K562 (cell line): ENCODE results near the gene LOXL3. TPM values are rescaled to one million over a fixed set of nuclear protein-coding genes. Genes with fewer than 3 reads are reported as not detected.

Experiments
- CHD1 ChIP-seq: fragments of 200-600 bp; sonication (generic); IDR thresholded peaks from one replicate; pipeline ENCODE4 v1.6.1; 2012; ENCODE audit warnings: mild to moderate bottlenecking, moderate library complexity, low read length, inconsistent platforms
- ERF ChIP-seq: fragments of 450-650 bp; formaldehyde crosslinking; IDR thresholded peaks from 2 replicates; pipeline ENCODE4 v1.4.0; 2020; ENCODE audit warnings: mild to moderate bottlenecking, mixed read lengths
- ETV1 ChIP-seq: fragments of 450-650 bp; conservative IDR thresholded peaks from 2 replicates; pipeline ENCODE4 v1.6.1; 2016; ENCODE audit warnings: missing genetic modification characterization, control low read depth, low read depth, missing compliant biosample characterization
- HNRNPLL ChIP-seq: fragments of 200-400 bp; formaldehyde crosslinking; IDR thresholded peaks from 2 replicates; pipeline ENCODE4 v1.6.1; 2017; ENCODE audit warnings: low read length, low read depth, mild to moderate bottlenecking; ENCODE audit not compliant: poor library complexity, severe bottlenecking
- JUN ChIP-seq, 2 experiments: sonication (generic) in 1 of 2; formaldehyde crosslinking in 1 of 2; IDR thresholded peaks; 2 replicates each; pipeline versions ENCODE4 v1.6.1 to v1.8.0; 2012 to 2022; ENCODE audit warnings: borderline replicate concordance in 2 of 2, mild to moderate bottlenecking in 2 of 2, improper control_type of control experiment in 1 of 2, low read depth in 1 of 2, low read length in 1 of 2, missing genetic modification reagents in 1 of 2
- JUNB ChIP-seq: fragments of 450-650 bp; formaldehyde crosslinking; conservative IDR thresholded peaks from 2 replicates; pipeline ENCODE4 v1.4.0; 2020; ENCODE audit warnings: mild to moderate bottlenecking
- KDM1A ChIP-seq, 2 experiments: fragments of 450-650 bp; IDR thresholded peaks; 2 replicates each; pipeline ENCODE4 v1.6.1; 2016; ENCODE audit warnings: mild to moderate bottlenecking in 2 of 2
- NFE2 ChIP-seq: IDR thresholded peaks from 2 replicates; pipeline ENCODE4 v1.6.1; 2014; ENCODE audit warnings: antibody characterized with exemption, low read depth
- RBBP5 ChIP-seq: fragments of 200-600 bp; sonication (generic); IDR thresholded peaks from 2 replicates; pipeline ENCODE4 v1.6.1; 2012; ENCODE audit warnings: borderline replicate concordance, mild to moderate bottlenecking, low read length, control low read depth, inconsistent platforms; ENCODE audit not compliant: insufficient read depth, poor library complexity, severe bottlenecking
- SRSF1 ChIP-seq: fragments of 200-400 bp; formaldehyde crosslinking; IDR thresholded peaks from 2 replicates; pipeline ENCODE4 v1.6.1; 2017; ENCODE audit warnings: mild to moderate bottlenecking, low read depth, low read length, moderate library complexity
- TAF1 ChIP-seq: IDR thresholded peaks from 2 replicates; pipeline ENCODE4 v1.6.1; 2011; ENCODE audit warnings: mild to moderate bottlenecking, low read length, moderate library complexity; ENCODE audit not compliant: insufficient read depth, control insufficient read depth, severe bottlenecking; ENCODE audit errors: extremely low read depth
- ZNF140 ChIP-seq: fragments of 250-450 bp; sonication (Bioruptor Pico); IDR thresholded peaks from 2 replicates; pipeline ENCODE4 v1.8.0; 2021; ENCODE audit warnings: moderate library complexity, mild to moderate bottlenecking, inconsistent platforms
- ZNF143 ChIP-seq: sonication (generic); formaldehyde crosslinking; IDR thresholded peaks from 2 replicates; pipeline ENCODE4 v1.9.0; 2022; ENCODE audit warnings: mild to moderate bottlenecking, missing genetic modification reagents
- ZNF561 ChIP-seq: fragments of 450-650 bp; formaldehyde crosslinking; conservative IDR thresholded peaks from 2 replicates; pipeline ENCODE4 v1.4.0; 2020; ENCODE audit warnings: mild to moderate bottlenecking, moderate library complexity
- ZNF583 ChIP-seq: fragments of 250-450 bp; sonication (Bioruptor Pico); IDR thresholded peaks from 2 replicates; pipeline ENCODE4 v1.4.0; 2020
- polyA plus RNA-seq, 8 experiments: library from polyadenylated mRNA; depleted of rRNA in 4 of 8; stranded (reverse) in 5 of 8; unstranded in 3 of 8; fragments of >200 nt; fragmentation: Nextera tagmentation in 2 of 8; fragmentation: Illumina TruSeq in 1 of 8; extraction: Ambion mirVana in 2 of 8; extraction: Trizol in 1 of 8; gene quantifications; 2 replicates each; pipeline versions ENCODE4 v1.2.1 to v1.2.3, GENCODE V29; 2011 to 2014; ENCODE audit warnings: inconsistent platforms in 1 of 8, missing spikeins in 1 of 8
- total RNA-seq, 7 experiments: library from RNA; depleted of rRNA in 6 of 7; stranded (reverse); fragments of >200 nt in 6 of 7; fragmentation: Illumina TruSeq in 2 of 7; extraction: Trizol in 2 of 7; gene quantifications; 2 replicates each; pipeline versions ENCODE4 v1.2.1 to v1.2.3, GENCODE V29; 2011 to 2021; ENCODE audit warnings: low replicate concordance in 1 of 7
- TF ChIP-seq, protein P1 (sequence below): fragments of 450-650 bp; IDR thresholded peaks from 2 replicates; pipeline ENCODE4 v1.6.1; 2016; ENCODE audit warnings: low read depth, mild to moderate bottlenecking, moderate library complexity
- TF ChIP-seq, protein P2 (sequence below), 2 experiments: IDR thresholded peaks in 1 of 2; conservative IDR thresholded peaks in 1 of 2; 2 replicates each; pipeline ENCODE4 v1.6.1; 2016; ENCODE audit warnings: low read depth in 2 of 2, mild to moderate bottlenecking in 1 of 2, missing compliant biosample characterization in 1 of 2, missing genetic modification characterization in 1 of 2, moderate library complexity in 1 of 2
- TF ChIP-seq, protein P3 (sequence below): sonication (generic); formaldehyde crosslinking; IDR thresholded peaks from 2 replicates; pipeline ENCODE4 v1.8.1; 2023; ENCODE audit warnings: mild to moderate bottlenecking, missing genetic modification reagents
- TF ChIP-seq, protein P4 (sequence below): fragments of 450-650 bp; formaldehyde crosslinking; IDR thresholded peaks from 2 replicates; pipeline ENCODE4 v1.4.0; 2020; ENCODE audit warnings: mild to moderate bottlenecking, mixed read lengths

LOXL3 gene
- total and polyA plus RNA-seq, 9 of the 15 experiments (the other 6 are each of a cell fraction or from before 2014, with no cell fraction given), result 0.22 to 0.99 (median 0.31) TPM

DNA sequence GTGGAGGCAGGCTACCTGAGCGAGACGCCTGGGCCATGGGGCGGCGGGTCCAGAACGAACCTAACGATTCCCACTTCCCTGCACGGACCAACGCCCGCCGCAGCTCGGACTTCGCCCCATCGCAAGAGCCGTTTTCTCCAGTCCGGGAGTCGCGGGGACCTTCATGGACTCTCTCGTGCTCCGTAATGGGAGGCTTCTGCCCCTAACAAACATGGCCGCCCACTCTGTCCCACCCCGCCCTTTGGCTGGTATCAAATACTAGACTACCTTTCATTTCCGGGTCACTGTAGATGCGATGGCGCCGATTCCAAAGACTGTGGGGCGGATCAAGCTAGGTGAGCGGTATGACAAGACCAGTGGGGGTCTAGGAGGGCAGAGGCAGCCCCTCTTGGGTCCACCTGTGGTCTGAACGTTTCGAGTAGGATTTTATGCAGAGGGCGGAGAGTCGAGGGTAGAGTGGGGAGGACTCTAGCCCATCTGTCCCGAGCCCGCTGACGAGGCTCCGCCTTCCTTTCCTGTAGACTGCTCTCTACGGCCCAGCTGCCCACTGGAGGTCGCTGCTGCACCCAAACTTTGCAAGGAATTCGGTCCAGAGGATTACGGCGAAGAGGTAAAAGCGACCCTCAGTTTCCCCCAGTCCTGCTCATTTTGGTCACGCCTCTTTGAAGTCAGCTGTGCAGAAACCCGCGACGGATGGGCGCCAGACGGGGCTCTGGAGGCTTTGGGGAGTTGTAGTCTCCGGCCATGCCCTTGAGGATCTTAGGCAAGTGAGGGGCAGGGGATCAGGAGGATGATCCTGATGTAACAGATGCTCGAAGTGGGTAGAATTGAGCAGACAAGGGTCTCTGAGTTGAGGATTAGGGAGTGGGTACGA, 70.7 kb downstream of the LOXL3 start, which contains the start of the genes CCDC142 and TTC31 (continued):
- TF ChIP-seq, protein P1, sequence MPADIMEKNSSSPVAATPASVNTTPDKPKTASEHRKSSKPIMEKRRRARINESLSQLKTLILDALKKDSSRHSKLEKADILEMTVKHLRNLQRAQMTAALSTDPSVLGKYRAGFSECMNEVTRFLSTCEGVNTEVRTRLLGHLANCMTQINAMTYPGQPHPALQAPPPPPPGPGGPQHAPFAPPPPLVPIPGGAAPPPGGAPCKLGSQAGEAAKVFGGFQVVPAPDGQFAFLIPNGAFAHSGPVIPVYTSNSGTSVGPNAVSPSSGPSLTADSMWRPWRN, result no peak
- TF ChIP-seq CHD1 (no peak), ZNF140 (CRISPR knock-in tag) (no peak), KDM1A (IDR thresholded peaks at IDR 0.05) (no peak; a peak in 1 of 4 replicates), JUNB (CRISPR knock-in tag) (no peak), JUN (IDR thresholded peaks at IDR 0.05; ENCODE audit: borderline replicate concordance, low read depth, low read length) (no peak), JUN (CRISPR knock-in tag; IDR thresholded peaks at IDR 0.05; ENCODE audit: borderline replicate concordance) (no peak), ZNF583 (CRISPR knock-in tag) (no peak), NFE2 (0 out of 2 replicates have a peak, but pooled peaks have one; percentile 35), ERF (no peak), RBBP5 (peak; percentile 54), ETV1 (no peak), SRSF1 (no peak), ZNF143 (CRISPR knock-in tag) (no peak), TAF1 (peak; percentile 83), ZNF561 (CRISPR knock-in tag) (no peak), HNRNPLL (no peak)
- TF ChIP-seq, protein P2, sequence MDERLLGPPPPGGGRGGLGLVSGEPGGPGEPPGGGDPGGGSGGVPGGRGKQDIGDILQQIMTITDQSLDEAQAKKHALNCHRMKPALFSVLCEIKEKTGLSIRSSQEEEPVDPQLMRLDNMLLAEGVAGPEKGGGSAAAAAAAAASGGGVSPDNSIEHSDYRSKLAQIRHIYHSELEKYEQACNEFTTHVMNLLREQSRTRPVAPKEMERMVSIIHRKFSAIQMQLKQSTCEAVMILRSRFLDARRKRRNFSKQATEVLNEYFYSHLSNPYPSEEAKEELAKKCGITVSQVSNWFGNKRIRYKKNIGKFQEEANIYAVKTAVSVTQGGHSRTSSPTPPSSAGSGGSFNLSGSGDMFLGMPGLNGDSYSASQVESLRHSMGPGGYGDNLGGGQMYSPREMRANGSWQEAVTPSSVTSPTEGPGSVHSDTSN (CRISPR knock-in tag; IDR thresholded peaks at IDR 0.05; ENCODE audit: low read depth), result no peak
- TF ChIP-seq, protein P2 (tag; conservative IDR thresholded peaks at IDR 0.05; ENCODE audit: low read depth), result no peak
- TF ChIP-seq, protein P3, sequence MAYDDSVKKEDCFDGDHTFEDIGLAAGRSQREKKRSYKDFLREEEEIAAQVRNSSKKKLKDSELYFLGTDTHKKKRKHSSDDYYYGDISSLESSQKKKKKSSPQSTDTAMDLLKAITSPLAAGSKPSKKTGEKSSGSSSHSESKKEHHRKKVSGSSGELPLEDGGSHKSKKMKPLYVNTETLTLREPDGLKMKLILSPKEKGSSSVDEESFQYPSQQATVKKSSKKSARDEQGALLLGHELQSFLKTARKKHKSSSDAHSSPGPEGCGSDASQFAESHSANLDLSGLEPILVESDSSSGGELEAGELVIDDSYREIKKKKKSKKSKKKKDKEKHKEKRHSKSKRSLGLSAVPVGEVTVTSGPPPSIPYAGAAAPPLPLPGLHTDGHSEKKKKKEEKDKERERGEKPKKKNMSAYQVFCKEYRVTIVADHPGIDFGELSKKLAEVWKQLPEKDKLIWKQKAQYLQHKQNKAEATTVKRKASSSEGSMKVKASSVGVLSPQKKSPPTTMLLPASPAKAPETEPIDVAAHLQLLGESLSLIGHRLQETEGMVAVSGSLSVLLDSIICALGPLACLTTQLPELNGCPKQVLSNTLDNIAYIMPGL (CRISPR knock-in tag), result no peak
- TF ChIP-seq, protein P4, sequence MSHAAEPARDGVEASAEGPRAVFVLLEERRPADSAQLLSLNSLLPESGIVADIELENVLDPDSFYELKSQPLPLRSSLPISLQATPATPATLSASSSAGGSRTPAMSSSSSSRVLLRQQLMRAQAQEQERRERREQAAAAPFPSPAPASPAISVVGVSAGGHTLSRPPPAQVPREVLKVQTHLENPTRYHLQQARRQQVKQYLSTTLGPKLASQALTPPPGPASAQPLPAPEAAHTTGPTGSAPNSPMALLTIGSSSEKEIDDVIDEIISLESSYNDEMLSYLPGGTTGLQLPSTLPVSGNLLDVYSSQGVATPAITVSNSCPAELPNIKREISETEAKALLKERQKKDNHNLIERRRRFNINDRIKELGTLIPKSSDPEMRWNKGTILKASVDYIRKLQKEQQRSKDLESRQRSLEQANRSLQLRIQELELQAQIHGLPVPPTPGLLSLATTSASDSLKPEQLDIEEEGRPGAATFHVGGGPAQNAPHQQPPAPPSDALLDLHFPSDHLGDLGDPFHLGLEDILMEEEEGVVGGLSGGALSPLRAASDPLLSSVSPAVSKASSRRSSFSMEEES, result no peak
